Neural cell (in vitro differentiated cells): ENCODE data around the gene ALDH4A1.

Experiments
- CTCF ChIP-seq: fragments of 450-650 bp; IDR thresholded peaks from 2 replicates; pipeline ENCODE4 v1.5.1; 2014; ENCODE audit warnings: antibody characterized with exemption, mild to moderate bottlenecking, moderate library complexity; ENCODE audit not compliant: poor library complexity, severe bottlenecking
- EP300 ChIP-seq: fragments of 450-650 bp; conservative IDR thresholded peaks from 2 replicates; pipeline ENCODE4 v1.6.1; 2014; ENCODE audit warnings: antibody characterized with exemption, mild to moderate bottlenecking, moderate library complexity; ENCODE audit not compliant: poor library complexity, severe bottlenecking
- EZH2 ChIP-seq: fragments of 200-600, 300-800 bp; shearing (Covaris generic), sonication (generic); IDR thresholded peaks from 2 replicates; pipeline ENCODE4 v1.6.1; 2014; ENCODE audit warnings: antibody characterized with exemption, low read length, borderline replicate concordance, mild to moderate bottlenecking; ENCODE audit not compliant: insufficient read depth, poor library complexity, severe bottlenecking
- MXI1 ChIP-seq: fragments of 450-650 bp; conservative IDR thresholded peaks from 2 replicates; pipeline ENCODE4 v1.6.1; 2014; ENCODE audit warnings: antibody characterized with exemption, mild to moderate bottlenecking; ENCODE audit not compliant: poor library complexity, severe bottlenecking
- POLR2AphosphoS5 ChIP-seq: IDR thresholded peaks from 2 replicates; pipeline ENCODE4 v1.6.1; 2012
- RAD21 ChIP-seq: fragments of 450-650 bp; conservative IDR thresholded peaks from 2 replicates; pipeline ENCODE4 v1.6.1; 2014; ENCODE audit warnings: antibody characterized with exemption, mild to moderate bottlenecking, moderate library complexity
- REST ChIP-seq: IDR thresholded peaks from 2 replicates; pipeline ENCODE4 v1.6.1; 2012; ENCODE audit warnings: borderline replicate concordance
- SMC3 ChIP-seq: fragments of 450-650 bp; conservative IDR thresholded peaks from 2 replicates; pipeline ENCODE4 v1.6.1; 2014; ENCODE audit warnings: antibody characterized with exemption, mild to moderate bottlenecking, moderate library complexity; ENCODE audit not compliant: poor library complexity
- TAF1 ChIP-seq: IDR thresholded peaks from 2 replicates; pipeline ENCODE4 v1.6.1; 2012; ENCODE audit warnings: low read depth

- TF ChIP-seq REST = no peak
- no peak for TF ChIP-seq CTCF
- no peak for TF ChIP-seq POLR2AphosphoS5
- TF ChIP-seq EZH2 = no peak
- no peak for TF ChIP-seq RAD21
- no peak for TF ChIP-seq TAF1
- no peak for TF ChIP-seq EP300
- no peak for TF ChIP-seq SMC3
- no peak for TF ChIP-seq MXI1
Observed at GRCh38 chr1:18943162-18943561, 40.8 kb upstream of the ALDH4A1 start.
